GM12878 (cell line): ENCODE data around the gene NKG7. TPM values are rescaled to one million over a fixed set of nuclear protein-coding genes. Genes with fewer than 3 reads are reported as not detected.

Experiments used
- ATF3 ChIP-seq: IDR thresholded peaks from 2 replicates; pipeline ENCODE4 v1.6.1; 2011; ENCODE audit warnings: low read depth, mild to moderate bottlenecking, low read length, moderate library complexity, borderline replicate concordance; ENCODE audit errors: extremely low read depth
- BMI1 ChIP-seq: fragments of 450-650 bp; IDR thresholded peaks from 2 replicates; pipeline ENCODE4 v1.6.1; 2016; ENCODE audit warnings: mild to moderate bottlenecking, moderate library complexity, borderline replicate concordance
- CBX3 ChIP-seq: fragments of 200-600 bp; sonication (generic); IDR thresholded peaks from 2 replicates; pipeline ENCODE4 v1.6.1; 2016; ENCODE audit warnings: low read depth, borderline replicate concordance
- CHD4 ChIP-seq: fragments of 200-600 bp; sonication (generic); IDR thresholded peaks from 2 replicates; pipeline ENCODE4 v1.6.1; 2016; ENCODE audit warnings: mild to moderate bottlenecking
- CREB1 ChIP-seq: IDR thresholded peaks from 2 replicates; pipeline ENCODE4 v1.6.1; 2012; ENCODE audit warnings: low read depth, mild to moderate bottlenecking, inconsistent platforms
- CUX1 ChIP-seq: IDR thresholded peaks from 2 replicates; pipeline ENCODE4 v1.6.1; 2012; ENCODE audit warnings: improper control_type of control experiment, low read depth, low read length; ENCODE audit not compliant: insufficient replicate concordance
- EED ChIP-seq: sonication (generic); IDR thresholded peaks from 2 replicates; pipeline ENCODE4 v1.6.1; 2016; ENCODE audit warnings: antibody characterized with exemption, low read depth
- EGR1 ChIP-seq, 2 experiments: IDR thresholded peaks; 1 replicate in 1 of 2; 2 replicates in 1 of 2; pipeline ENCODE4 v1.6.1; 2011 to 2012; ENCODE audit warnings: low read depth in 2 of 2, low read length in 2 of 2, borderline replicate concordance in 1 of 2, mild to moderate bottlenecking in 1 of 2, moderate library complexity in 1 of 2
- IRF4 ChIP-seq: IDR thresholded peaks from 2 replicates; pipeline ENCODE4 v1.6.1; 2011; ENCODE audit warnings: low read depth, low read length
- JUND ChIP-seq: IDR thresholded peaks from 2 replicates; pipeline ENCODE4 v1.6.1; 2012; ENCODE audit warnings: low read depth, mild to moderate bottlenecking, low read length, improper control_type of control experiment, moderate library complexity
- MXI1 ChIP-seq: fragments of 150-350 bp; IDR thresholded peaks from 2 replicates; pipeline ENCODE4 v1.6.1; 2011; ENCODE audit warnings: low read depth, mild to moderate bottlenecking, inconsistent platforms, low read length, improper control_type of control experiment
- POLR2AphosphoS2 ChIP-seq: IDR thresholded peaks from 2 replicates; pipeline ENCODE4 v1.6.1; 2011; ENCODE audit warnings: low read depth, mild to moderate bottlenecking, low read length, improper control_type of control experiment, moderate library complexity
- POLR2AphosphoS5 ChIP-seq: IDR thresholded peaks from 2 replicates; pipeline ENCODE4 v1.6.1; 2011; ENCODE audit warnings: mild to moderate bottlenecking, low read length, inconsistent platforms
- RCOR1 ChIP-seq: conservative IDR thresholded peaks from 2 replicates; pipeline ENCODE4 v1.6.1; 2012; ENCODE audit warnings: low read depth, low read length, improper control_type of control experiment
- SP1 ChIP-seq: IDR thresholded peaks from one replicate; pipeline ENCODE4 v1.6.1; 2011; ENCODE audit warnings: low read depth, low read length
- TBL1XR1 ChIP-seq: IDR thresholded peaks from 2 replicates; pipeline ENCODE4 v1.6.1; 2012; ENCODE audit warnings: low read depth, low read length, improper control_type of control experiment
- YBX1 ChIP-seq: fragments of 450-650 bp; IDR thresholded peaks from 2 replicates; pipeline ENCODE4 v1.6.1; 2016; ENCODE audit warnings: antibody characterized with exemption
- ZNF217 ChIP-seq: fragments of 450-650 bp; IDR thresholded peaks from 2 replicates; pipeline ENCODE4 v1.6.1; 2017; ENCODE audit warnings: antibody characterized with exemption, mild to moderate bottlenecking
- polyA plus RNA-seq, 11 experiments: library from polyadenylated mRNA; depleted of rRNA in 4 of 11; unstranded in 6 of 11; stranded (reverse) in 5 of 11; fragments of >200 nt; fragmentation: Nextera tagmentation in 4 of 11; fragmentation: Illumina TruSeq in 1 of 11; extraction: Ambion mirVana in 4 of 11; extraction: Trizol in 1 of 11; gene quantifications; 1 replicate in 1 of 11; 2 replicates in 10 of 11; pipeline versions ENCODE4 v1.2.1 to v1.2.3, GENCODE V29; 2011 to 2016; ENCODE audit warnings: inconsistent platforms in 2 of 11, missing spikeins in 2 of 11, low read depth in 1 of 11
- total RNA-seq, 4 experiments: library from RNA; depleted of rRNA in 3 of 4; stranded (reverse); fragments of >200 nt in 3 of 4; fragmentation: Illumina TruSeq in 1 of 4; extraction: Trizol in 1 of 4; gene quantifications; 2 replicates each; pipeline versions ENCODE4 v1.2.1 to v1.2.3, GENCODE V29; 2013 to 2021
- TF ChIP-seq, protein P1 (sequence below): IDR thresholded peaks from 2 replicates; pipeline ENCODE4 v1.6.1; 2012; ENCODE audit warnings: low read depth, low read length, improper control_type of control experiment
- TF ChIP-seq, protein P2 (sequence below): fragments of 450-650 bp; IDR thresholded peaks from 2 replicates; pipeline ENCODE4 v1.6.1; 2016; ENCODE audit warnings: mild to moderate bottlenecking
- TF ChIP-seq, protein P3 (sequence below): fragments of 450-650 bp; IDR thresholded peaks from 2 replicates; pipeline ENCODE4 v1.6.1; 2017; ENCODE audit warnings: borderline replicate concordance

Gene NKG7
- total and polyA plus RNA-seq, 10 of the 15 experiments (the other 5 are each of a cell fraction or from before 2014, with no cell fraction given), result 10.0 to 48.7 (median 22.3) TPM

- TF ChIP-seq CUX1, result no peak
- TF ChIP-seq CHD4, result no peak
- TF ChIP-seq RCOR1, result no peak
- TF ChIP-seq, protein P1, sequence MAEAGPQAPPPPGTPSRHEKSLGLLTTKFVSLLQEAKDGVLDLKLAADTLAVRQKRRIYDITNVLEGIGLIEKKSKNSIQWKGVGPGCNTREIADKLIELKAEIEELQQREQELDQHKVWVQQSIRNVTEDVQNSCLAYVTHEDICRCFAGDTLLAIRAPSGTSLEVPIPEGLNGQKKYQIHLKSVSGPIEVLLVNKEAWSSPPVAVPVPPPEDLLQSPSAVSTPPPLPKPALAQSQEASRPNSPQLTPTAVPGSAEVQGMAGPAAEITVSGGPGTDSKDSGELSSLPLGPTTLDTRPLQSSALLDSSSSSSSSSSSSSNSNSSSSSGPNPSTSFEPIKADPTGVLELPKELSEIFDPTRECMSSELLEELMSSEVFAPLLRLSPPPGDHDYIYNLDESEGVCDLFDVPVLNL, result no peak
- TF ChIP-seq EGR1 (IDR thresholded peaks at IDR 0.05; ENCODE audit: borderline replicate concordance in 1 of 2, low read depth in 2 of 2, low read length in 2 of 2), result no peak
- no peak for TF ChIP-seq EED
- TF ChIP-seq, protein P2, sequence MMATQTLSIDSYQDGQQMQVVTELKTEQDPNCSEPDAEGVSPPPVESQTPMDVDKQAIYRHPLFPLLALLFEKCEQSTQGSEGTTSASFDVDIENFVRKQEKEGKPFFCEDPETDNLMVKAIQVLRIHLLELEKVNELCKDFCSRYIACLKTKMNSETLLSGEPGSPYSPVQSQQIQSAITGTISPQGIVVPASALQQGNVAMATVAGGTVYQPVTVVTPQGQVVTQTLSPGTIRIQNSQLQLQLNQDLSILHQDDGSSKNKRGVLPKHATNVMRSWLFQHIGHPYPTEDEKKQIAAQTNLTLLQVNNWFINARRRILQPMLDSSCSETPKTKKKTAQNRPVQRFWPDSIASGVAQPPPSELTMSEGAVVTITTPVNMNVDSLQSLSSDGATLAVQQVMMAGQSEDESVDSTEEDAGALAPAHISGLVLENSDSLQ, result peak; percentile 89
- no peak for TF ChIP-seq POLR2AphosphoS2
- TF ChIP-seq YBX1, result no peak
- no peak for TF ChIP-seq TBL1XR1
- no peak for TF ChIP-seq POLR2AphosphoS5
- no peak for TF ChIP-seq CREB1
- no peak for TF ChIP-seq BMI1
- TF ChIP-seq ATF3, result peak; percentile 59; the same call in 1 of the 2 replicates
- TF ChIP-seq SP1, result peak; percentile 7
- peak; percentile 64; the same call in 1 of the 2 replicates for TF ChIP-seq ZNF217
- no peak for TF ChIP-seq CBX3
- TF ChIP-seq, protein P3, sequence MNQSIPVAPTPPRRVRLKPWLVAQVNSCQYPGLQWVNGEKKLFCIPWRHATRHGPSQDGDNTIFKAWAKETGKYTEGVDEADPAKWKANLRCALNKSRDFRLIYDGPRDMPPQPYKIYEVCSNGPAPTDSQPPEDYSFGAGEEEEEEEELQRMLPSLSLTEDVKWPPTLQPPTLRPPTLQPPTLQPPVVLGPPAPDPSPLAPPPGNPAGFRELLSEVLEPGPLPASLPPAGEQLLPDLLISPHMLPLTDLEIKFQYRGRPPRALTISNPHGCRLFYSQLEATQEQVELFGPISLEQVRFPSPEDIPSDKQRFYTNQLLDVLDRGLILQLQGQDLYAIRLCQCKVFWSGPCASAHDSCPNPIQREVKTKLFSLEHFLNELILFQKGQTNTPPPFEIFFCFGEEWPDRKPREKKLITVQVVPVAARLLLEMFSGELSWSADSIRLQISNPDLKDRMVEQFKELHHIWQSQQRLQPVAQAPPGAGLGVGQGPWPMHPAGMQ, result no peak
- TF ChIP-seq IRF4, result no peak
- no peak for TF ChIP-seq MXI1
- no peak for TF ChIP-seq JUND
Measured at GRCh38 chr19:51339687-51340656, 32.5 kb downstream of the NKG7 start (continued).
